Measurements from ENCODE around the gene NAGS.
"Not testable (repeated sequence)": the region's sequence is repeated elsewhere in the genome, so short reads cannot be mapped to it uniquely, and the experiment has no call there.

NAGS gene

GRCh38 chr17:44039829-44040635, 35.6 kb downstream of the NAGS start:
- no peak for DNase-seq (ENCODE audit: low read depth, low spot score)

GRCh38 chr17:44043272-44043696, 38.9 kb downstream of the NAGS start:
- no peak for DNase-seq (ENCODE audit: low read depth, low spot score)

- no peak for DNase-seq (ENCODE audit: low read depth, low spot score)
Measured at GRCh38 chr17:44044071-44044470, 39.6 kb downstream of the NAGS start.

- no peak for DNase-seq (ENCODE audit: low read depth, low spot score)
Measured at GRCh38 chr17:44045486-44045885, 41.1 kb downstream of the NAGS start.

- not testable (repeated sequence) for DNase-seq (ENCODE audit: low read depth, low spot score)
Measured at GRCh38 chr17:44046893-44047292, 42.5 kb downstream of the NAGS start.

- DNase-seq (ENCODE audit: low read depth, low spot score) = no peak
Measured at GRCh38 chr17:44049294-44050060, 45.1 kb downstream of the NAGS start.

GRCh38 chr17:44053125-44053872, 48.9 kb downstream of the NAGS start:
- no peak for DNase-seq (ENCODE audit: low read depth, low spot score)
